H1 (cell line): ENCODE data around the gene BAIAP2. TPM values are rescaled to one million over a fixed set of nuclear protein-coding genes. Genes with fewer than 3 reads are reported as not detected.
A peak's percentile ranks its signal among the peaks of the same experiment; 100 is the strongest.

Experiments used
- CTCF ChIA-PET: fragments of 300-600 bp; sonication (Branson Sonifier 250); formaldehyde crosslinking; loops from one replicate; lab custom pipeline; 2021; ENCODE audit not compliant: partially characterized antibody; lab: Charles Lee
- POLR2A ChIA-PET: fragments of 300-600 bp; sonication (Branson Sonifier 250); formaldehyde crosslinking; loops from one replicate; lab custom pipeline; 2021; ENCODE audit warnings: inconsistent platforms; ENCODE audit not compliant: partially characterized antibody; lab: Charles Lee
- DNase-seq, 2 experiments: peaks; one replicate each; pipeline versions ENCODE4 v3.0.0 to v3.0.0-alpha.2; 2010 to 2022; ENCODE audit warnings: low spot score in 2 of 2, low read depth in 1 of 2, mixed read lengths in 1 of 2
- FAIRE-seq: peaks from 2 replicates; lab custom pipeline; 2011; peaks lifted over from hg19 to GRCh38; lab: Jason Lieb, UNC
- H2AFZ ChIP-seq: 2 replicates; pipeline ENCODE4 v1.8.1; 2012; ENCODE audit warnings: low read length, inconsistent platforms
- H2AK5ac ChIP-seq: 2 replicates; pipeline ENCODE4 v1.6.1; 2013; ENCODE audit warnings: low read depth, low read length
- H2BK120ac ChIP-seq: replicated peaks from 2 replicates; pipeline ENCODE3; 2013; ENCODE audit warnings: low read depth, low read length, inconsistent platforms
- H2BK12ac ChIP-seq: 2 replicates; pipeline ENCODE4 v1.6.1; 2013; ENCODE audit warnings: low read depth, low read length
- H2BK15ac ChIP-seq: 2 replicates; pipeline ENCODE4 v1.6.1; 2013; ENCODE audit warnings: low read length
- H2BK20ac ChIP-seq: 2 replicates; pipeline ENCODE4 v1.6.1; 2013; ENCODE audit warnings: low read length
- H2BK5ac ChIP-seq: 2 replicates; pipeline ENCODE4 v1.6.1; 2013; ENCODE audit warnings: low read depth, low read length
- H3K14ac ChIP-seq: 2 replicates; pipeline ENCODE4 v1.6.1; 2013; ENCODE audit warnings: inconsistent platforms; ENCODE audit not compliant: insufficient read length
- H3K18ac ChIP-seq: 2 replicates; pipeline ENCODE4 v1.6.1; 2013; ENCODE audit warnings: low read length; ENCODE audit errors: extremely low read depth
- H3K23ac ChIP-seq: 2 replicates; pipeline ENCODE4 v1.6.1; 2013; ENCODE audit warnings: inconsistent platforms; ENCODE audit not compliant: insufficient read length
- H3K23me2 ChIP-seq: 2 replicates; pipeline ENCODE4 v1.6.1; 2013; ENCODE audit warnings: low read depth, low read length
- H3K27ac ChIP-seq: 2 replicates; pipeline ENCODE4 v1.6.1; 2011; ENCODE audit warnings: low read depth, low read length, inconsistent platforms
- H3K27me3 ChIP-seq, 4 experiments: replicated peaks in 1 of 4; 1 replicate in 1 of 4; 2 replicates in 3 of 4; pipeline versions ENCODE4 v1.6.1 to v1.8.1; 2011 to 2013; ENCODE audit warnings: low read length in 3 of 4, mild to moderate bottlenecking in 3 of 4, inconsistent platforms in 2 of 4, mixed read lengths in 2 of 4, moderate library complexity in 1 of 4; ENCODE audit not compliant: control insufficient read depth in 3 of 4, insufficient read depth in 3 of 4; ENCODE audit errors: extremely low read depth in 1 of 4
- H3K36me3 ChIP-seq, 4 experiments: 2 replicates each; pipeline versions ENCODE4 v1.6.1 to v1.8.1; 2011 to 2013; ENCODE audit warnings: mild to moderate bottlenecking in 4 of 4, low read length in 3 of 4, moderate library complexity in 2 of 4, control low read depth in 1 of 4, inconsistent platforms in 1 of 4; ENCODE audit not compliant: insufficient read depth in 4 of 4, control insufficient read depth in 2 of 4
- H3K4ac ChIP-seq: replicated peaks from 2 replicates; pipeline ENCODE3; 2013; ENCODE audit warnings: low read length, low read depth, mixed read lengths, inconsistent platforms; ENCODE audit not compliant: insufficient read length
- H3K4me1 ChIP-seq, 4 experiments: replicated peaks in 1 of 4; 1 replicate in 1 of 4; 2 replicates in 3 of 4; pipeline versions ENCODE4 v1.6.1 to v1.8.1; 2011 to 2013; ENCODE audit warnings: low read length in 3 of 4, inconsistent platforms in 2 of 4, mixed read lengths in 1 of 4; ENCODE audit not compliant: insufficient read depth in 4 of 4, control insufficient read depth in 3 of 4
- H3K4me2 ChIP-seq, 2 experiments: 2 replicates each; pipeline versions ENCODE4 v1.6.1 to v1.8.1; 2011 to 2013; ENCODE audit warnings: low read depth in 2 of 2, low read length in 2 of 2, control low read depth in 1 of 2, inconsistent platforms in 1 of 2, mild to moderate bottlenecking in 1 of 2; ENCODE audit not compliant: insufficient read depth in 1 of 2
- H3K4me3 ChIP-seq, 4 experiments: fragments of 200-600, 300-600 bp in 1 of 4; sonication (generic), shearing (Covaris generic), sonication (Bioruptor Twin) in 1 of 4; 2 replicates each; pipeline versions ENCODE4 v1.5.1 to v1.8.1; 2011 to 2016; ENCODE audit warnings: low read length in 4 of 4, low read depth in 3 of 4, control low read depth in 2 of 4, inconsistent platforms in 2 of 4, mild to moderate bottlenecking in 2 of 4, mixed read lengths in 1 of 4, moderate library complexity in 1 of 4; ENCODE audit not compliant: insufficient read depth in 2 of 4; ENCODE audit errors: extremely low read depth in 1 of 4
- H3K56ac ChIP-seq: replicated peaks from 2 replicates; pipeline ENCODE3; 2013; ENCODE audit warnings: low read depth, mild to moderate bottlenecking, mixed read lengths, low read length, inconsistent platforms; ENCODE audit not compliant: insufficient read length
- H3K79me1 ChIP-seq: 2 replicates; pipeline ENCODE4 v1.6.1; 2013; ENCODE audit warnings: low read depth, low read length, control low read depth
- H3K79me2 ChIP-seq, 2 experiments: 2 replicates each; pipeline versions ENCODE4 v1.6.1 to v1.8.1; 2012 to 2013; ENCODE audit warnings: low read length in 2 of 2, mild to moderate bottlenecking in 2 of 2, inconsistent platforms in 1 of 2; ENCODE audit not compliant: insufficient read depth in 2 of 2, control insufficient read depth in 1 of 2
- H3K9ac ChIP-seq, 4 experiments: replicated peaks in 1 of 4; 1 replicate in 1 of 4; 2 replicates in 3 of 4; pipeline versions ENCODE4 v1.6.1 to v1.8.1; 2011 to 2013; ENCODE audit warnings: low read depth in 3 of 4, low read length in 3 of 4, control low read depth in 2 of 4, mild to moderate bottlenecking in 2 of 4, moderate library complexity in 2 of 4, inconsistent platforms in 1 of 4; ENCODE audit errors: extremely low read depth in 1 of 4
- H3K9me3 ChIP-seq, 2 experiments: 2 replicates each; pipeline versions ENCODE4 v1.6.1 to v1.8.1; 2012 to 2013; ENCODE audit warnings: mild to moderate bottlenecking in 2 of 2, moderate library complexity in 2 of 2, control low read depth in 1 of 2, inconsistent platforms in 1 of 2, low read depth in 1 of 2, low read length in 1 of 2, mixed read lengths in 1 of 2; ENCODE audit not compliant: insufficient read depth in 2 of 2
- H4K20me1 ChIP-seq, 2 experiments: replicated peaks in 1 of 2; 2 replicates each; pipeline versions ENCODE3 to v1.8.1; 2011 to 2013; ENCODE audit warnings: inconsistent platforms in 2 of 2, low read length in 2 of 2, mild to moderate bottlenecking in 1 of 2; ENCODE audit not compliant: insufficient read depth in 2 of 2, control insufficient read depth in 1 of 2
- H4K5ac ChIP-seq: 2 replicates; pipeline ENCODE4 v1.6.1; 2013; ENCODE audit warnings: low read length, low read depth, mixed read lengths, inconsistent platforms; ENCODE audit not compliant: insufficient read length
- H4K8ac ChIP-seq: 2 replicates; pipeline ENCODE4 v1.8.0; 2013; ENCODE audit warnings: mild to moderate bottlenecking, moderate library complexity, low read length, inconsistent platforms; ENCODE audit not compliant: insufficient read depth; ENCODE audit errors: extremely low read depth
- H4K91ac ChIP-seq: replicated peaks from 2 replicates; pipeline ENCODE3; 2013; ENCODE audit warnings: low read length, mixed read lengths, inconsistent platforms; ENCODE audit not compliant: insufficient read length
- BACH1 ChIP-seq: IDR thresholded peaks from 2 replicates; pipeline ENCODE4 v1.6.1; 2012; ENCODE audit warnings: low read length, improper control_type of control experiment
- BCL11A ChIP-seq, 2 experiments: IDR thresholded peaks; one replicate each; pipeline ENCODE4 v1.6.1; 2011; ENCODE audit warnings: low read depth in 2 of 2, low read length in 2 of 2, mild to moderate bottlenecking in 2 of 2
- CHD1 ChIP-seq: IDR thresholded peaks from 2 replicates; pipeline ENCODE4 v1.6.1; 2012; ENCODE audit warnings: low read depth, low read length, improper control_type of control experiment
- CHD2 ChIP-seq: IDR thresholded peaks from 2 replicates; pipeline ENCODE4 v1.6.1; 2012; ENCODE audit warnings: low read length, improper control_type of control experiment
- EGR1 ChIP-seq: IDR thresholded peaks from 2 replicates; pipeline ENCODE4 v1.6.1; 2011; ENCODE audit warnings: low read depth, low read length, borderline replicate concordance
- JUND ChIP-seq: IDR thresholded peaks from 2 replicates; pipeline ENCODE4 v1.6.1; 2011; ENCODE audit warnings: mild to moderate bottlenecking, improper control_type of control experiment, low read length
- POLR2AphosphoS5 ChIP-seq: IDR thresholded peaks from 2 replicates; pipeline ENCODE4 v1.6.1; 2011; ENCODE audit warnings: low read depth, low read length
- RAD21 ChIP-seq, 2 experiments: IDR thresholded peaks in 1 of 2; conservative IDR thresholded peaks in 1 of 2; 2 replicates each; pipeline ENCODE4 v1.6.1; 2011; ENCODE audit warnings: low read depth in 2 of 2, low read length in 2 of 2, improper control_type of control experiment in 1 of 2, inconsistent platforms in 1 of 2, mild to moderate bottlenecking in 1 of 2, moderate library complexity in 1 of 2
- RBBP5 ChIP-seq: IDR thresholded peaks from 2 replicates; pipeline ENCODE4 v1.7.1; 2012; ENCODE audit warnings: low read depth, mild to moderate bottlenecking, inconsistent platforms, low read length, moderate library complexity, borderline replicate concordance
- SAP30 ChIP-seq: fragments of 300-600 bp; sonication (generic); IDR thresholded peaks from 2 replicates; pipeline ENCODE4 v1.7.1; 2012; ENCODE audit warnings: low read length, moderate library complexity, mild to moderate bottlenecking, inconsistent platforms; ENCODE audit not compliant: insufficient read depth, insufficient replicate concordance
- SIRT6 ChIP-seq: IDR thresholded peaks from one replicate; pipeline ENCODE4 v1.7.1; 2012; ENCODE audit warnings: low read length, inconsistent platforms
- SIX5 ChIP-seq: IDR thresholded peaks from 2 replicates; pipeline ENCODE4 v1.6.1; 2011; ENCODE audit warnings: mild to moderate bottlenecking, low read depth, low read length
- SP4 ChIP-seq: IDR thresholded peaks from 2 replicates; pipeline ENCODE4 v1.6.1; 2012; ENCODE audit warnings: low read length, inconsistent platforms
- ZNF274 ChIP-seq: IDR thresholded peaks from 2 replicates; pipeline ENCODE4 v1.7.0; 2012; ENCODE audit warnings: low read length, borderline replicate concordance; ENCODE audit errors: extremely low read depth
- WGBS, 2 experiments: shearing (Covaris generic) in 1 of 2; methylation state at CpG; one replicate each; pipeline versions ENCODE4 v1.1.6 to v1.1.7; 2013 to 2015; ENCODE audit warnings: low lambda C conversion rate in 2 of 2, mixed read lengths in 2 of 2, inconsistent platforms in 1 of 2, low coverage in 1 of 2, missing lambda C conversion rate in 1 of 2; ENCODE audit not compliant: insufficient replicate concordance in 2 of 2, insufficient coverage in 1 of 2, insufficient read length in 1 of 2; ENCODE audit errors: extremely low coverage in 1 of 2, missing lambda C conversion rate in 1 of 2; 5-methylcytosine and 5-hydroxymethylcytosine counted together
- polyA plus RNA-seq, 7 experiments: library from polyadenylated mRNA; depleted of rRNA in 3 of 7; stranded (reverse) in 5 of 7; unstranded in 2 of 7; fragments of >200 nt in 5 of 7; fragments of 200-250 nt in 2 of 7; gene quantifications; 1 replicate in 5 of 7; 2 replicates in 1 of 7; 4 replicates in 1 of 7; pipeline versions ENCODE4 v1.2.1 to v1.2.3, GENCODE V29; 2011 to 2013; ENCODE audit warnings: missing spikeins in 2 of 7, mixed read lengths in 2 of 7
- total RNA-seq: library from RNA; stranded (reverse); fragmentation: NEBNext Ultra II Directional; extraction: Animal tissue kit (Norgen Biotek cat#: 25700); gene quantifications from 2 replicates; pipeline ENCODE4 v1.2.1, GENCODE V29; 2021

The BAIAP2 gene
- total and polyA plus RNA-seq, 2 of the 8 experiments (the other 6 are each of a cell fraction or from before 2014, with no cell fraction given) = 10.0 to 22.8 TPM

- Histone ChIP-seq H3K23ac (no peak overlapping the region), H4K20me1 (peaks cover 0 to 2% of the 10 kb centered on the region in 2 experiments), H2BK5ac (no peak overlapping the region), H3K56ac (no peak overlapping the region), H3K4me2 (no peak overlapping the region), H2BK12ac (no peak overlapping the region), H3K79me2 (no peaks in the 10 kb centered on the region), H3K4me1 (peaks cover 0 to 12% (median 3%) of the 10 kb centered on the region in 4 experiments; a peak in 4 of 7 replicates), H4K8ac (peak overlapping the region; percentile 68), H2AK5ac (no peak overlapping the region), H3K4me3 (no peak overlapping the region), H2AFZ (no peak overlapping the region), H3K4ac (no peak overlapping the region), H3K14ac (no peak overlapping the region), H2BK20ac (no peak overlapping the region), H4K5ac (no peak overlapping the region), H3K79me1 (no peaks in the 10 kb centered on the region), H3K18ac (no peak overlapping the region), H3K27ac (no peak overlapping the region), H3K27me3 (peaks cover 0 to 7% (median 4%) of the 10 kb centered on the region in 4 experiments; a peak in 5 of 7 replicates), H4K91ac (no peak overlapping the region), H2BK120ac (no peak overlapping the region), H3K9me3 (no peaks in the 10 kb centered on the region), H2BK15ac (no peak overlapping the region), H3K9ac (no peak overlapping the region), H3K36me3 (no peaks in the 10 kb centered on the region), H3K23me2 (peaks cover 5% of the 10 kb centered on the region; the same call in 1 of the 2 replicates)
- DNase-seq (no peak), FAIRE-seq (no peak)
- ChIA-PET CTCF (interaction anchor here (1.2 kb wide), 1 partner anchor 23 kb away, joined by 3 read pairs; no protein-coding TSS in a partner anchor), POLR2A (interaction anchor here (0.7 kb wide), 1 partner anchor 120 kb away, joined by 3 read pairs; no protein-coding TSS in a partner anchor)
- 87% methylated on average over 8 of the region's 11 CpGs; no CpG with 5 or more reads in 1 of the 2 experiments for WGBS, 2 experiments
- TF ChIP-seq RBBP5 (no peak), SAP30 (no peak), SP4 (no peak), JUND (no peak), SIX5 (no peak), RAD21 (IDR thresholded peaks at IDR 0.05 in 1 of 2, conservative IDR thresholded peaks at IDR 0.05 in 1 of 2; ENCODE audit: low read depth in 2 of 2, low read length in 2 of 2) (no peak), CHD1 (no peak), BACH1 (no peak), POLR2AphosphoS5 (no peak), SIRT6 (no peak), ZNF274 (no peak), EGR1 (no peak), BCL11A (IDR thresholded peaks at IDR 0.05; ENCODE audit: low read depth in 2 of 2, low read length in 2 of 2) (no peak), CHD2 (no peak)
These were observed 127.5 kb downstream of the BAIAP2 start for GRCh38 chr17:81162491-81162890.
